NCI-H187 (cell line): ENCODE data around the gene RIMS3.
"Not testable (repeated sequence)": the region's sequence is repeated elsewhere in the genome, so short reads cannot be mapped to it uniquely, and the experiment has no call there.

Experiments used
- DNase-seq, 2 experiments: peaks; one replicate each; lab custom pipeline; 2025; lab: John Stamatoyannopoulos, UW

RIMS3 gene

DNA sequence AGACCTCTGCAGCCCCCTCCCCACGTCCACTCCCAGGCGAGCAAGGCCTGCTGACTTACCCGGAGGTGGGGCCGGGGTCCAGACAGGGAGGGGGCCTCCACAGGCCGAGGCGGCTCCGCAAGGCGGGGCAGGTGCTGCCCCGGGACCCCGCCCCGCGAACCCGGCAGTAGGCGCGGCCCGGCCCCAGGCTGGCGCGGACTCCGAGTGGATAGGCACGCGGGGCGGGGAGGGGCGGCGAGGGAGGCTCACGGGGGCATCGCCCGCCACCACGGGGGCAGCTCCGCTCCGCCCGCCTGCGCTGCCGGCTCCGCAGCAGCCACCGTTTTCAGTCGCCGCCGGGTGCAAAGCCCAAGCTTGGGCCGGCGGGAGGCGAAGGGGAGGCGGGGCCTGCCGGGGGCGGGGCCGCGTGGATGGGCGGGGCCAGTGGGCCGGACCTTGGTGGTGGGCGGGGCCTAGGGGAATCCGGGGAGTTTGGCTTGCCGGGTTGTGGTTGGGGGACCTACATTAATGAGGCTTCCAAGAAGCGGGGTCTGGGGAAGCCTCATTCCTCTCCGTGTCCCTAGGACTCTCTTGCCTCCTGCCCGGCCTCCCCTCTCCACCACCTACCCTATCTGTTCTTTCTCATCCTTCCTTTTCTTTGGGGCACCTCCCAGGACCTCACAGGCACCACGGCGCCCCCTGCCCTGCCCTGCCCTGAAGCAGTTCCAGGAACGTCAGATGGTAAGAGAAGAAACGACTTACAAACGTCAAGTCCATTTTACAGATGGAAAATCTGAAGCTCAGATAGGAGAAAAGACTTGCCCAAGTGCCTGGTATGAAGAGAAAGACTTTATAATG lies at the start of gene RIMS3:
Gene RIMS3, minus strand, starts transcription at position 348 of the 837 bp plus-strand sequence. CDS start 23,757 bp downstream, outside the sequence.
- DNase-seq = peak; percentile 35 to 66

GRCh38 chr1:40712997-40713396 lies 47.5 kb upstream of the RIMS3 start:
- DNase-seq = no peak

GRCh38 chr1:40712405-40712944 lies 47.0 kb upstream of the RIMS3 start:
- no peak for DNase-seq

DNA sequence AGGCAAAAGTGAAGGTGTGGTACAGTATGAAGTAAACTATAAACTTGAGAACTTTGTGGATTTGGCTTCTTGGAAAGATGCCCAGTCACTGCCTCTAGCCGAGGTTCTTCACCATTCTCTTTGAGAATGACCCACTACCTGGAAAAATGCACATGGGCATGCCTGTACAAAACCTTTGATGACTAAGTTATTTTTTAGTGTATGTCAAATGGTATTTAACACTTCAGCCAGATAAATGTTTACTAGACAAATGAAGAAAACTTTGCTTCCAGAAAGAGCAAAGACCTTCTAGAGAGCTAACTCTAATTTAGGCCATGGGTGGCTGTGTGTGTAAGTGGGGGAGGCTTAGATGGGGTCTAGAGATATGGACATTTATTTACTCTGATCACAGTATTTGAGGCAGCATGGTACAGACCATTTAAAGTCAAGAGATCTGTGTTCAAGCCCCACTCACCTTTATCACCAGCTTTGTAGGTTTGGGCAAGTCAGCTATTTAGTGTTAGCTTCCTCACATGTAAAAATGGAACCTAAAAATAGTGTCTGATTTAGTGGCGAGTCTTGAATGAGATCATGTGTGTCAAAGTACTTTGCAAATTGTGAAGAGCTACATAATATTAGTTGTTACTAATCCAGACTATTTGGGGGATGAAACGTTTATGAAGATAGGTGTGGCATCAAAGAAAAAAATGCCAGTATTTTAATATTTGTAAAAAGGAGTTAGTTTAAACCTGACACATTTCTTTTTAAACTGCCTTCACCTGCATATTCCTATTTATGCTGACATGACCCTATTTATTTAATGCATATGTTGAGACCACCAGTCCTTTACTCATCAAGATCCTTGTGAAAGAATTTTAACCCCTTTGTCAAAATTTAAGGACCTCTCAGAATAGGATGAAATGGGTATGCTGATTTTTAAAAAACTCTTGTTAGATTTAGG lies 46.3 kb upstream of the RIMS3 start:
- no peak for DNase-seq

- no peak for DNase-seq
These were observed 45.3 kb upstream of the RIMS3 start for GRCh38 chr1:40710581-40711315.

GRCh38 chr1:40709802-40710278 lies 44.4 kb upstream of the RIMS3 start:
- DNase-seq = no peak

- peak in 1 of 2 experiments; percentile 18 for DNase-seq
These were observed 43.8 kb upstream of the RIMS3 start for GRCh38 chr1:40709100-40709801.

DNA sequence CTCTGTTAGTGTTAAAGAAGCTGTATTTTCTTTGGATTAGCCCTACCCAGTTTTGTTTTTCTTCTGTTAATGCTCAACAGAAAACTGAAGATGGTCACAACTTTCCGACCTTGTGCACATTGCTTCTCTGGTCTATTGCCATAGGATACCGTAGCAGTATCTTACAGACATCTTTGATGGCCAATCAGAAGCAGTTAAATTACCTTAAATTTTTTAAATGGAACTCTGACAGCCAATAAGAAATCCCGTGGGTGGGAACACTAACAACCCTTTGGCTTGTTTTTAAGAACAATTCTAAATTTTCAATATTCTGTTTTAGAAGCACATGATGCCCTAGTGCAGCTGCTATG lies 43.2 kb upstream of the RIMS3 start:
- DNase-seq = no peak

GRCh38 chr1:40706626-40707025 lies 41.1 kb upstream of the RIMS3 start:
- no peak for DNase-seq

DNA sequence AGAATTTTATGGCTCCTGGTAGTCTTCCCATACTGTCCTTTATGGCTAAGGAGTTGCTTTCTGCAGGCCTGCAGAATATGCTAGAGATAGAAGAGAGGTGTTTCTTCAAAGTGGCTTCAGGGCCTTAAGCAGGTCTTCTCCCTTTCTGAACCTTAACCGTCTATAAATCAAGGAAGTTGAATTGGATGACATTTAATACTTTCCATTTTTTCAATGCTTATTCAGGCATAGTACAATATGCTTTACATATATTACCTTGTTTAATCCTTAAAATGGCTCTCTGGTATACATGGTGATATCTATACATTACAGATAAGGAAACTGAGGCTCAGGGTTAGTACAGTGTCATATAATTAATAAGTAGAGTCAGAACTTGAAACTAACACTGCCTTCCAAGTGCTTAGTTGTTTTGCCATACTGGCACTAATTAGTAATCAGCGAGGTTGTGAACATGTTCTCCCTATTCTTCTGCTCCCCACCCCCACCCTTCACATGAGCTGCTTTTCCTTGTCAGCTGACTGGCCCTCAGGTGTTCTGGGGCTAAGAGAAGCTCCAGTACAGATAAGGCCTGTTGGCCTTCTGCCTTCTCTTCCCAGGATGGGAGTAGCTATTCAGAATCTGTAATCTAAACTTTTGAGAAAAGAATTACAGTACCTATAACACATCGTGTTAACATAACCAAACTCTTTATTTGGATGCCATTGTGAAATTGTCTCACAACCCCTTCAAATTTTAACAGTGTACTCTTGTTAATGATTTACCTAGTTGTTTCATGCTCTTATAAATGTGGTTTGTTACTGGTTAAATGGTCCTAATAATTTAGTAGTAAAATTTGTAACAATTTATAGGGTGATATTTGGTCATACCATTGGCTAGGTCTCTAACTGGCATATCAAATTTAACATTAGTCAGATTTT lies 39.6 kb upstream of the RIMS3 start:
- no peak for DNase-seq

DNA sequence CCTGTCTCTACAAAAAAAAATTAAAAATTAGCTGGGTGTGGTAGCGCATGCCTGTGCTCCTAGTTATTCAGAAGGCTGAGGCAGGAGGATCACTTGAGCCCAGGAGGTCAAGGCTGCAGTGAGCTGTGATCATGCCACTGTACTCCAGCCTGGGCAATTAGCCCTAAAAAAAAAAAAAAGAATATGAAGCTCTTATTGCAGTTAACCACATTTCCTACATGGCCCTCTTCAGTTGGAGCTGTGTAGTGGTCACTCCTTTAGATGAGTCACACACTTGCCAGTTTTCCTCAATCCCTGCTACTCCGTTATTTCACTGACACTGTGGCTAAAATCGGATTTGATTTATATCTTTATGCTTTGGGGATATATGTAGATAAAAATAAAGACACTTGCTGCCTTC lies 37.8 kb upstream of the RIMS3 start:
- DNase-seq = no peak

DNA sequence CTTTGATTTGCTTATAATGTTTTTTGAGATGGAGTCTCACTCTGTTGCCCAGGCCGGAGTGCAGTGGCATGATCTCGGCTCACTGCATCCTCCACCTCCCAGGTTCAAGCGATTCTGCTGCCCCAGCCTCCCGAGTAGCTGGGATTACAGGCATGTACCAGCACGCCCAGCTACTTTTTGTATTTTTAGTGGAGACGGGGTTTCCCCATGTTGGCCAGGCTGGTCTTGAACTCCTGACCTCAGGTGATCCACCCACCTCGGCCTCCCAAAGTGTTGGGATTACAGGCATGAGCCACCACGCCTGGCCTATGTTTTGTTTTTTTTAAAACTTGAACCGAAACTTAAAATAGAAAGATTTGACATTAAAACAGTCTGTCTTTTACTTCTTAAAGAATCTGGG lies 37.3 kb upstream of the RIMS3 start:
- not testable (repeated sequence) for DNase-seq

GRCh38 chr1:40701684-40702083 lies 36.2 kb upstream of the RIMS3 start:
- no peak for DNase-seq

- no peak for DNase-seq
These were observed 34.3 kb upstream of the RIMS3 start for GRCh38 chr1:40699787-40700186.

GRCh38 chr1:40697436-40697835 lies 32.0 kb upstream of the RIMS3 start:
- DNase-seq = no peak

DNA sequence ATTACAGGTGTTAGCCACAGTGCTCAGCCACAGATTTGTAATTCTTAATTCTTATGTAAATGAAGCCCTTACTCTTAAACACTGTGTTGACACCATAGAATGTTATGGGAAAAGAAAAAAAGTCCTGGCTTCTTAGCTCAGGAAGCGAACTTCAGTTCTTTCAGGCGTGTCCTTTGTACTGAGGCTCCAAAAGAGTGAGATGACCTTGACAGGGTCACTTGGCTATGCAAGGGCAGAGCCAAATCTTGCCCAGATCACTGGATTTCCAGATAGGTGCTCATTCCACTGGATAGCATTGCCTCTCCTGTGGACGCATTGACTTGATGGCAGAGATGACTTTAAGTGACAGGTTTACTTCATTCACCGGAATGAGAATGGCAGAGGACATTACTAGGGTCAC lies 30.8 kb upstream of the RIMS3 start:
- no peak for DNase-seq

DNA sequence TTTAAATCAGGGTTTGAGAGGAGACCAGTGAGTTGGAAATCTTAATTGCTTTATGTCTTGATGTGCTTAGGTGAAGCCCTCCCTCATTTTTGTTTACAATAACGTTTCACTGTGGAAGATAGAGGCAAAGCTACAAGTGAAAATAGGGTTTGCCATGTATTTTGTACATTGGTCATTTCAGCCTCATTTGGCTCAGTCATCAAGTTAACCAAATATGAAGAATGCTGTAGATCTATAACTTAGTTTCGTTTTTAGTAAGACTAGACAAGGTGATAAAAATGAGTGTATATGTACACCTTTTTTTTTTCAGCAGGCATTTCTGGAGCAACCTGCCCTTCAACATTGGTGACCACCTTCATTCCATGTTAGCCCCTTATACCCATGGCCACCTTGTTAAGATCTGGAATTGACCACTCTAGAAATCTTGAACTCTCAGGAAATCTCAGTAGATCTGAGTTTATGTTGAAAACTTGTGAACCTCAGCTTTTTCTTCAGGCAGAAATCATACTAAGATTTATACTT lies 28.9 kb upstream of the RIMS3 start:
- DNase-seq = no peak

- no peak for DNase-seq
These were observed 27.9 kb upstream of the RIMS3 start for GRCh38 chr1:40693425-40693824.

GRCh38 chr1:40692429-40692895 lies 27.0 kb upstream of the RIMS3 start:
- DNase-seq = no peak
